Gastroesophageal sphincter (tissue), 4 donors: ENCODE measurements around the gene PGBD5. TPM values are rescaled to one million over a fixed set of nuclear protein-coding genes. Genes with fewer than 3 reads are reported as not detected.

Experiments
- ATAC-seq: fragments of 150-250 bp; one replicate; pipeline ENCODE4 v1.9.1; 2016; ENCODE audit warnings: mild to moderate bottlenecking, moderate library complexity
- H3K27ac ChIP-seq, 4 donors: fragments of 200-600 bp; sonication (generic) in 3 of 4; 1 replicate in 3 of 4; 2 replicates in 1 of 4; pipeline ENCODE4 v1.5.1; 2016 to 2019
- H3K27me3 ChIP-seq: fragments of 200-600 bp; sonication (generic); one replicate; pipeline ENCODE4 v1.5.1; 2019
- H3K36me3 ChIP-seq, 2 donors: fragments of 200-600 bp; sonication (generic); one replicate each; pipeline ENCODE4 v1.5.1; 2019; ENCODE audit warnings: control low read depth in 1 of 2
- H3K4me1 ChIP-seq, 3 donors: fragments of 200-600 bp; sonication (generic); 1 replicate in 2 of 3; 2 replicates in 1 of 3; pipeline ENCODE4 v1.5.1; 2016 to 2019; ENCODE audit warnings: control low read depth in 2 of 3
- H3K4me3 ChIP-seq, 2 donors: fragments of 200-600 bp; sonication (generic); one replicate each; pipeline ENCODE4 v1.5.1; 2019; ENCODE audit warnings: mild to moderate bottlenecking in 1 of 2, moderate library complexity in 1 of 2
- H3K9me3 ChIP-seq, 3 donors: fragments of 200-600 bp; sonication (generic); one replicate each; pipeline ENCODE4 v1.5.1; 2017 to 2019; ENCODE audit warnings: control low read depth in 2 of 3
- EP300 ChIP-seq: sonication (generic); formaldehyde crosslinking; IDR thresholded peaks from one replicate; pipeline ENCODE4 v1.6.1; 2017; ENCODE audit warnings: antibody characterized with exemption, mild to moderate bottlenecking
- POLR2A ChIP-seq, 2 donors: fragments of 450-650 bp; IDR thresholded peaks; one replicate each; pipeline ENCODE4 v1.6.1; 2017; ENCODE audit warnings: antibody characterized with exemption in 2 of 2, mild to moderate bottlenecking in 2 of 2, moderate library complexity in 1 of 2
- POLR2AphosphoS5 ChIP-seq: sonication (generic); formaldehyde crosslinking; IDR thresholded peaks from one replicate; pipeline ENCODE4 v1.6.1; 2017; ENCODE audit warnings: antibody characterized with exemption
- WGBS, 2 donors: methylation state at CpG; one replicate each; pipeline ENCODE4 v1.1.5; 2018; ENCODE audit warnings: low coverage in 1 of 2; 5-methylcytosine and 5-hydroxymethylcytosine counted together
- total RNA-seq, 4 donors: library from RNA; depleted of rRNA; stranded (reverse); fragments of >200 nt; gene quantifications; one replicate each; pipeline ENCODE4 v1.1.0, GENCODE V29; 2016
- TF ChIP-seq, protein P1 (sequence below), 4 experiments: fragments of 200-600 bp in 2 of 4; fragments of 450-650 bp in 2 of 4; sonication (generic) in 1 of 4; IDR thresholded peaks; one replicate each; pipeline ENCODE4 v1.5.1; 2017 to 2019; ENCODE audit warnings: antibody characterized with exemption in 4 of 4, mild to moderate bottlenecking in 2 of 4, moderate library complexity in 2 of 4

PGBD5 gene
- total RNA-seq, 4 donors from 2014 or later = 0.15 to 1.1 (median 0.33) TPM

DNA sequence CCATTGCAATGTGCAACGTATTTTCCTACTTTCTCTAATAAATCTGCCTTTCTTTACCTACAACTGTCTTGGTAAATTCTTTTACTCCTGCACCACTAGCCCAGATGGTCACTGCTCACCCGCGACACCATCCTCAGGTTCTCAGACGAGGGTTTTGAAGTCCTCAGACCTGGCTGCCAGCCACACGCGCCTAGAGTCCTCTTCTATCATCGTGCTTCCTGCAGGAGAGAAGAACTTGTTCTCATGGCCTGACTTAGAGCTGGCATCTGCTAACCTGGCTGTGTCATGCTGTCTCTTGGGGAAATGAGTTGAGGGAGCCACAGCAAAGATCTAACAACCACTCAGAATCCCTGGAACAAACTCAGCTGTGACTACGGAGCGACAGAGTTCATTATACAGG is 30.3 kb upstream of the PGBD5 start:
- WGBS, 2 donors = 78 to 85% methylated on average over 6 of the region's 9 CpGs
- no peak for ATAC-seq
- peaks cover 22% of the 10 kb centered on the region for H3K27me3 ChIP-seq
- H3K4me3 ChIP-seq = no peak overlapping the region
- H3K27ac ChIP-seq = no peak overlapping the region
- H3K9me3 ChIP-seq = no peaks in the 10 kb centered on the region
- TF ChIP-seq, protein P1, sequence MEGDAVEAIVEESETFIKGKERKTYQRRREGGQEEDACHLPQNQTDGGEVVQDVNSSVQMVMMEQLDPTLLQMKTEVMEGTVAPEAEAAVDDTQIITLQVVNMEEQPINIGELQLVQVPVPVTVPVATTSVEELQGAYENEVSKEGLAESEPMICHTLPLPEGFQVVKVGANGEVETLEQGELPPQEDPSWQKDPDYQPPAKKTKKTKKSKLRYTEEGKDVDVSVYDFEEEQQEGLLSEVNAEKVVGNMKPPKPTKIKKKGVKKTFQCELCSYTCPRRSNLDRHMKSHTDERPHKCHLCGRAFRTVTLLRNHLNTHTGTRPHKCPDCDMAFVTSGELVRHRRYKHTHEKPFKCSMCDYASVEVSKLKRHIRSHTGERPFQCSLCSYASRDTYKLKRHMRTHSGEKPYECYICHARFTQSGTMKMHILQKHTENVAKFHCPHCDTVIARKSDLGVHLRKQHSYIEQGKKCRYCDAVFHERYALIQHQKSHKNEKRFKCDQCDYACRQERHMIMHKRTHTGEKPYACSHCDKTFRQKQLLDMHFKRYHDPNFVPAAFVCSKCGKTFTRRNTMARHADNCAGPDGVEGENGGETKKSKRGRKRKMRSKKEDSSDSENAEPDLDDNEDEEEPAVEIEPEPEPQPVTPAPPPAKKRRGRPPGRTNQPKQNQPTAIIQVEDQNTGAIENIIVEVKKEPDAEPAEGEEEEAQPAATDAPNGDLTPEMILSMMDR (IDR thresholded peaks at IDR 0.05) = no peak
- TF ChIP-seq POLR2A (IDR thresholded peaks at IDR 0.05) (no peak), POLR2AphosphoS5 (no peak), EP300 (no peak)
- H3K36me3 ChIP-seq = no peaks in the 10 kb centered on the region
- no peaks in the 10 kb centered on the region for H3K4me1 ChIP-seq

DNA sequence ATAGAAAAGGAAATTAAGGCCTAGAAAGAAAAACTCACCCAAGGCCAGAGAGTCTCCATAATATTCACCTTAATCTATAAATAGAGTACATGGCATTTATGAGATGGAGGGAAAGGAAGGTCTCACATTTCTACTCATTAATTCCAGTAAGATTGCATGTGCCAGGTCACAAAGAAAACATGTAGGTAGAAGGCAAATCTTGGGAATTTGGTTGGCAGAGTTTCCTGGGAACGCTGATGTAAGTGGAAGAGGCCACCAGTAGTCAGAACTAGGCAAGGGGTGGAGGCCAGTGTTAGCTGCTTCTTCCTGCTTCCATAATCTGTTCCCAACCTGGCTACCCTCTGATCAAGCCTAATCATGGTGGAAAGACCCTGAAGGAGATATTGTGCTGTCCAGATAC is 29.2 kb upstream of the PGBD5 start:
- WGBS, 2 donors = 67% methylated on average over 1 of the region's 1 CpG; no CpG with 5 or more reads in 1 of the 2 donors
- no peaks in the 10 kb centered on the region for H3K9me3 ChIP-seq
- no peak for TF ChIP-seq POLR2AphosphoS5
- TF ChIP-seq EP300 = no peak
- TF ChIP-seq, protein P1 (IDR thresholded peaks at IDR 0.05) = no peak
- no peak for TF ChIP-seq POLR2A (IDR thresholded peaks at IDR 0.05)
- no peaks in the 10 kb centered on the region for H3K4me1 ChIP-seq
- no peak overlapping the region for H3K4me3 ChIP-seq
- ATAC-seq = no peak
- no peaks in the 10 kb centered on the region for H3K36me3 ChIP-seq
- peaks cover 18% of the 10 kb centered on the region for H3K27me3 ChIP-seq
- H3K27ac ChIP-seq = no peak overlapping the region

DNA sequence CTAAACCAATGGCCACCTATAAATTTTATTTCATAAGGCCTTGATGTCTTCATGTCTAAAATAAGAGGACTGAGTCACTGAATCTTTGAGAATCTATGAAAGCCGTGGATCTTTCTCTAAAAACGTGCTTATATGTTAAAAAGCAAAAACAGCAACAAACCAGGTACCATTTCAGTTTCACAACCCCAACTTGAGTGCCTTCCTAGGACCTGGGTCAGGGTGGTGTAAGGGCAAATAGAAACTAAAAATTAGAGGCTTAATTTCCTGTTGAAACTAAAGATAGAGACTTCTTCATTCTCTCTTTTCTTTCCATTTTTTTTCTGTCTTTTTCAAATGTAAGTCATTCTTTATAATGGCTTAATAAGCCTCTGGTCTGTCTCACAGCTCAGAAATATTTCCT is 27.2 kb upstream of the PGBD5 start:
- no peak overlapping the region for H3K4me3 ChIP-seq
- peaks cover 18% of the 10 kb centered on the region for H3K27me3 ChIP-seq
- 36 to 93% methylated on average over 2 of the region's 2 CpGs for WGBS, 2 donors
- no peak overlapping the region for H3K27ac ChIP-seq
- no peaks in the 10 kb centered on the region for H3K9me3 ChIP-seq
- H3K4me1 ChIP-seq = no peaks in the 10 kb centered on the region
- TF ChIP-seq POLR2AphosphoS5 (no peak), POLR2A (IDR thresholded peaks at IDR 0.05) (no peak), EP300 (no peak)
- TF ChIP-seq, protein P1 (IDR thresholded peaks at IDR 0.05) = no peak
- ATAC-seq = no peak
- H3K36me3 ChIP-seq = no peaks in the 10 kb centered on the region

DNA sequence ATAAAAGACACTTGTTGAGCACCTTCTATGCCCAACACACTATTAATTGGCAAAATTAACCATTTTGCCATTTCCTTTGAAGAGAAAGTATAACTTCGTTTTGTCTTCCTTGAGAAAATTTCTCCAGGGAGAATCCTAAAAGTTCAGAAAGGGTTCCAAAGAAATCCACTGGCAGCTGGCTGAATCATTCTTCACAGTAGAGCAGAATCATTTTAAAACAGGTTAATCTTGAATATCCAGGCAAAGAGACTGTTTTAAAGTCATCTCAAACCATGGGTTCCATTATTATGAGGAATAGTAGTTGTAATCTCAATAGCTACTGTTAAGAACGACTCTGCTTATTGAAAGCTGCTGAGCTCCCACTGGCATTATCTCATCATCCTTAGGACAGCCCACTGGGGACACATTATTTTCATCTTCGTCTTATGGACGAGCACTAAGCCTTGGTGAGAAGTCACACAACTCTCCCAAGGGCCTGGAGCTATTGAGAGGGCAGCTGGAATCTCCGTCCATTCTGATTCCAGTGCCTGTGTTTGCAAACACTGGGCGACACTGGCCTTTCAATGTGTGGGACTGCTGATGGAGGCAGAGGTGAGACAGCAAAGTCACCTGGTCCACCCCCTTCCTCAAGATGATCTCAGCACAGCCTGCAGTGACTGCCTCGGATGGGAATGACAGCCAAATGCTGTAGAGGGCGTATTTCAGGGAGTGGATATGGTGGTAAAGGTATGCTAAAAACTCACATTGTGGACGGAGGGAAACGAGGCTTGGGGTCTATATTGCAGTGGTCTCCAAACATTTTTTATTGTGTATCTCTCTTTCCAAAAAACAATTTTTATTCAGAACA is 15.3 kb upstream of the PGBD5 start:
- 42% methylated on average over 5 to 6 of the region's 10 CpGs for WGBS, 2 donors
- ATAC-seq = no peak
- Histone ChIP-seq H3K36me3 (no peaks in the 10 kb centered on the region), H3K27ac (no peak overlapping the region), H3K4me3 (no peak overlapping the region), H3K4me1 (no peaks in the 10 kb centered on the region), H3K27me3 (peaks cover 31% of the 10 kb centered on the region), H3K9me3 (peaks cover 0 to 15% (median 0%) of the 10 kb centered on the region in 3 donors)
- TF ChIP-seq EP300 (no peak), POLR2AphosphoS5 (no peak), POLR2A (IDR thresholded peaks at IDR 0.05) (no peak)
- TF ChIP-seq, protein P1 (IDR thresholded peaks at IDR 0.05) = no peak

DNA sequence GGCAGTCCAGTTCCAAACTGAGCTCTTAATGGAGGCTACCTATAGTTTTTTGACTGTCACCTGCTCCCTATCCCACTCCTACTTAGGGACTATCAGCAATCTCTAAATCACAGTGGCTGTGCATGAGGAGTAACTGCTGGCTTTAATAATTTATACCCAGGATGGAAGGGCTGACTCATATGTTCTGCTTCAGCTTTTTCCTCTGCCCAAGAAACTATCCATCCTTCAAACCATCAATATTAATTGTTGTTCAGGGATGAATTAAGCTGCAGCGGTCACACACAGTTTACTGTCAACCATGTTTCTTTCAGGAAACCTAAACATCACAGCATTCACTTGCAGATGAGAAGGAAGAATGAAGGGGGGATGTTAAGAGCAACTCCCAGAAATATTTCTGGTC is 9.0 kb upstream of the PGBD5 start:
- H3K27ac ChIP-seq = no peak overlapping the region
- no peak for ATAC-seq
- no peaks in the 10 kb centered on the region for H3K4me1 ChIP-seq
- H3K27me3 ChIP-seq = peaks cover 65% of the 10 kb centered on the region
- WGBS, 2 donors = 80 to 100% methylated on average over 1 of the region's 1 CpG
- no peak overlapping the region for H3K4me3 ChIP-seq
- TF ChIP-seq POLR2A (IDR thresholded peaks at IDR 0.05) (no peak), POLR2AphosphoS5 (no peak), EP300 (no peak)
- TF ChIP-seq, protein P1 (IDR thresholded peaks at IDR 0.05) = no peak
- no peaks in the 10 kb centered on the region for H3K36me3 ChIP-seq
- H3K9me3 ChIP-seq = no peaks in the 10 kb centered on the region
